Measurements from ENCODE around the gene ZMYM4.
A peak's percentile ranks its signal among the peaks of the same experiment; 100 is the strongest.

The ZMYM4 gene

GRCh38 chr1:35278886-35279554 is 10.5 kb downstream of the ZMYM4 start:
- no peak for DNase-seq

- no peak for DNase-seq
Observed at GRCh38 chr1:35279555-35279904, 11.0 kb downstream of the ZMYM4 start.

- DNase-seq: no peak
Observed at GRCh38 chr1:35280006-35280405, 11.5 kb downstream of the ZMYM4 start.

DNA sequence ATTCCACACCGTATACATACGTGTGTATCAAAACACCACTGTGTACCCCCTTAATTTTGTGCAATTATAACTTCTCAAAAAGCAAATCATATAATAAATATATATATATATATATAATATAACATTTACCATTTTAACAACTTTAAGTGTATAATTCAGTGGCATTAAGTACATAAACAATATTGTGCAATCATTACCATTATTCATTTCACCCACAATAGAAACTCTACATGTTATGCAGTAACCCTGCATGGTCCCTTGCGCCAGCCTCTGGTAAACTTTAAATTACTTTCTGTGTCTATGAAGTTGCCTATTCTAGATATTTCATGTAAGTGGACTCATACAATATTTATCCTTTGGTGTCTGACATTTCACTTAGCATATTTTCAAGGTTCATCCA is 13.1 kb downstream of the ZMYM4 start:
- no peak for DNase-seq

GRCh38 chr1:35282172-35282571 is 13.7 kb downstream of the ZMYM4 start:
- DNase-seq: no peak

DNA sequence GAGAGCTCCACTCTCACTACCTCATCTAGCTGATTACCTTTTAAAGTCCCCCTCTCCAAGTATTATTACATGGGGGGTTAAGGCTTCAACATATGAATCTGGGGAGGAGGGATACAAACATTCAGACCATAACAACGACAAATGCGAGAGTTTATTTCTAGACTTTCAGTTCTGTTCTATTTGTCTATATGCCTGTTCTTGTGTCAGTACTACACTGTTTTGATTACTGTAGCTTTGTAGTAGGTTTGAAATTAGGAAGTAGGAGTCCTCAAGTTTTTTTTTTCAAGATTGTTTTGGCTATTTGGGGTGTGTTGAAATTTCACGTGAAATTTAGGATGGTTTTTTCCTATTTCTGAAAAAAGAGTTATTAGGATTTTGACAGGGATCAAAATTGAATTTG is 16.3 kb downstream of the ZMYM4 start:
- no peak for DNase-seq

DNA sequence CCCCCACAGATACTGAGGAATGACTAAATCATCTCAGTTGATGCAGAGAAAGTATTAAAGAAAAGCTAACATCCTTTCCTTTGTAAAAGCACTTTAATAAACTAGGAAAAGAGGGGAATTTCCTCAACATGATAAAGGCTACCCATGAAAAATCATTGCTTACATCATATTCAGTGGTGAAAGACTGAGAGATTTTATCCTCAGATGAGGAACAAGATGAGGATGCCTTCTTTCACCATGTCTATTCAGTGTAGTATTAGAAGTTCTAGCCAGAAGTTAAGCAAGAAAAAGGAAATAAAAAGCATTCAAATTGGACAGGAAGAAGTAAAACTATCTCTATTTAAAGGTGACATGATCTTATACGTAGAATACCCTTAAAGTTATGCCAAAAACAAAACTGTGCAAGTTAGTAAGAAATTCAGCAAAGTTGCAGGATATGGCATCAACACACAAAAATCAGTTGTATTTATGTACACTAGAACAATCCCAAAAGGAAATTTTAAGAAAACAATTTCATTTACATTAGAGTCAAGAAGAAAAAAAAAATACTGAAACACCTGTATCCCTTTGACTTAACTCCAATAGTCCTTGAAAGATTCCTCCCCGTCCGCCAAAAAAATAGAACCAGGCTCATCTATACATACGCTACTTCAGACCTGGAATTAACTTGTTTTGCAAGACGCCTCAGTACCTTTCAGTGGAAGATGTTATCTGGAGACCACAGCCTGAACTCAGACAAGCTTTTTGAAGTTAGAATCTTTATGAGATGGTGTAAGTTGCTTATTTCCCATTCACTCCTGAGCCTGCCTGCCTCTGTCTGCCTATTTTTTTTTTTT is 17.5 kb downstream of the ZMYM4 start:
- DNase-seq: peak in 1 of 2 donors; percentile 24

GRCh38 chr1:35287807-35288640 is 19.5 kb downstream of the ZMYM4 start:
- no peak for DNase-seq

DNA sequence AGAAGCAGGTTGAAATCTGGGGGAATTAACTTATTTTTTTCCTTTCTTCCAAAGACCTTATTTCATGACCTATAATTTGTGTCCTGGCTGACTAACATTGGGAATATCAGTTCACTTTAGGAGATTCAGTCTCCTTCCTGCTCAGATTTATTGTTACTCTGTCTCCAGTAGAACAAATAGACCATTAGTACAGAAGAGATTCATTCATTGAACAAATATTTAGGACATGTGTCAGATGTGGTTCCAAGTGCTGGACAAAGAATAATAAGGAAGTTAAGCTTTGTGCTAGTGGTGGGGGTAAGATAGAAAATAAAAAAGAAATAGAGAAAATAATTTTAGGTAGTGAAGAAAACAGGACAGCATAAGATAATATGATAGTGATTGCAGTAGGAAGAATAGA is 20.3 kb downstream of the ZMYM4 start:
- DNase-seq: no peak

- no peak for DNase-seq
Observed at GRCh38 chr1:35290452-35290851, 21.9 kb downstream of the ZMYM4 start.

- no peak for DNase-seq
Observed at GRCh38 chr1:35294809-35295208, 26.3 kb downstream of the ZMYM4 start.

DNA sequence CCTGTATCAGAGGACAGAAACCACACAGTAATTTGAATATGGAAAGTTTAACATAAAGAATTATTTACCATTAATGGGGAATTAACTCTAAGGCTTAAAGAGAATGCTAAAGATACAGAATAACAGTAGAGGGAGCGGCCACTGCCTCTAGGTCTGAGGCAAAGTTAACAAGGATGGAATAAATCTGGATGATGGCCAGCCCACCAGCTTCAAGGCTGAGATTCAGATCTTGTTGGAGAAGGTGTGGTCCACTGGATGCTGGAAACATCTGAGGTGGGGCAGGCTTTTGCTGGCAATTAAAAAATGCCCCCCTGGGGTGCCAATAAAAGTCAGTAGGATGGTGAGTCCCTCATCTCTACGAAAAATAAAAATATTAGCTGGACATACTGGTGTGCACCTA is 29.4 kb downstream of the ZMYM4 start:
- DNase-seq: no peak

GRCh38 chr1:35298464-35298863 is 30.0 kb downstream of the ZMYM4 start:
- peak; percentile 27 to 57 for DNase-seq

GRCh38 chr1:35300376-35300775 is 31.9 kb downstream of the ZMYM4 start:
- no peak for DNase-seq

DNA sequence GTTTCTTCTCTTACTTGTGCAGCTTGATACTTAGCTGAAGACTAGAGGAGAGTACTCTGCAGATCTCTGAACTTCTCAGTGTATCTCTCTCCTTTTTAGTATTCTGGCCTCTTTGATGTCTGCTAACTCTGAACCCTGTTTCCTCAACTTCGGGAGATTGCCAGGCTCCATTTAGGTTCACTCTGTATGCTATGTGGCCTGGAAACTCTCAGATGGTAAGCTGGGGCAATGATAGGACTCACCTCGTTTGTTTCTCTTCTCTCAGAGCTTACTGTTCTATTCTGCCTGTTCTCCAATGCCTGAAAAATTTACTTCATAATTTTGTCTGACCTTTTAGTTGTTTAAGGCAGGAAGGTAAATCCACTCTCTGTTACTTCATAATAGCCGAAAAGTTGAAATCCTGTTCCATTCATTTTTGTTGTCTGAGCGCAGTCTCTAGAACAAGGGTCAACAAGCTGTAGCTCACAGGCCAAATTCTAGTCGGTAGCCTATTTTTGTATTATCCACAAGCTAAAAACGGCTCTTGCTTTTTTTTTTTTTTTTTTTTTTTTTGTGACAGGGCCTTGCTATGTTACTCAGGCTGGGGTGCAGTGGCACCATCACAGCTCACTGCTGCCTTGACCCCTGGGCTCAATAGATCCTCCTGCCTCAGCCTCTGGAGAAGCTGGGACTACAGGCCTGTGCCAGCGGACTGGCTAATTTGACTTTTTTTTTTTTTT is 33.3 kb downstream of the ZMYM4 start:
- no peak for DNase-seq

DNA sequence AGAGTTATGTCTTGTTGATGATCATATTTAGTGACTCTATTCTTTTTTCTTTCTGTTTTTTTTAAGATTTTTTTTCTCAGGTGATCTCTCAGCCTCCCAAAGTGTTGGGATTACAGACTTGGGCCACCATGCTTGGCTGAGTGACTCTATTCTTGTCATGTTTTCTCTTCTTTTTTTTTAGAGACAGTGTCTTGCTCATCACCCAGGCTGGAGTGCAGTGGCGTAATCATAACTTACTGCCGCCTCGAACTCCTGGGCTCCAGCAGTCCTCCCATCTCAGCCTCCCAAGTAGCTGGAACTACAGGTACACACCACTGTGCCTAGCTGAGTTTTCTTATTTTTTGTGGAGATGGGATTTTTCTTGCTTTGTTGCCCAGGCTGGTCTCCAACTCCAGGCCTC is 36.9 kb downstream of the ZMYM4 start:
- DNase-seq: no peak

DNA sequence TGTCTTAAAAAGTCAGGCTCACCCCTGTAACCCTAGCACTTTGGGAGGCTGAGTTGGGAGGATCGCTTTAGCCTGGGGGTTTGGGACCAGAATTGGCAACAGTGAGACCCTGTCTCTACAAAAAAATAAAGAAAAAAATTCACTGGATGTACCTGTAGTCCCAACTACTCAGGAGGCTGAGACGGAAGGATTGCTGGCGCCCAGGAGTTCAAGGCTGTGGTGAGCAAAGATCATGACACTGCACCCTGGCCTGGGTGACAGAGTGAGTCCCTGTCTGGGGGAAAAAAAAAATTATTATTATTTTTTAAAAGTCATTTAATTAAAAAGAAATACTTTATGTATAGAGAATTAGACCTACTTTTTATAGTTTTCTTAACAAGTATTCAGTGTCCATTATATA is 47.1 kb downstream of the ZMYM4 start:
- no peak for DNase-seq

- DNase-seq: no peak
Observed at GRCh38 chr1:35316264-35316663, 47.8 kb downstream of the ZMYM4 start.

- no peak for DNase-seq
Observed at GRCh38 chr1:35319988-35320713, 51.6 kb downstream of the ZMYM4 start.

DNA sequence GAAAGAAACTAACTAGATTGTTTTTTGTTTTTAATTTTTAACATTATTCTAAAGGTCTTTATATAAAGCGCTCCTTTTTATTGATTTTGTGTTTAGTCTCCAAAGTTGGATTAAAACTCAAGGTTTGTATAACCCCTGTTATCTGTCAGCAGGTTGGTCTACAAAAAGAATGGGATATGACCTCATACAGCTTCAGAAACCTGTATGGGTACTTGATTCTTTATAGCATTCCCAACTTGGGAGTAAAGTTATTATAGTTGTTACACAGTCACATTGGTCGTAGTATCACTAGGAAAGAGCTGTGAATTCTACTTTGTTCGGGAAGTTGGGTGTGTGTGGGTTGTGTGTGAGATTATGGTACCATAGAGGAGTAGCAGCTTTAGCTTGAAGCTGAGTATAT is 52.4 kb downstream of the ZMYM4 start:
- no peak for DNase-seq

DNA sequence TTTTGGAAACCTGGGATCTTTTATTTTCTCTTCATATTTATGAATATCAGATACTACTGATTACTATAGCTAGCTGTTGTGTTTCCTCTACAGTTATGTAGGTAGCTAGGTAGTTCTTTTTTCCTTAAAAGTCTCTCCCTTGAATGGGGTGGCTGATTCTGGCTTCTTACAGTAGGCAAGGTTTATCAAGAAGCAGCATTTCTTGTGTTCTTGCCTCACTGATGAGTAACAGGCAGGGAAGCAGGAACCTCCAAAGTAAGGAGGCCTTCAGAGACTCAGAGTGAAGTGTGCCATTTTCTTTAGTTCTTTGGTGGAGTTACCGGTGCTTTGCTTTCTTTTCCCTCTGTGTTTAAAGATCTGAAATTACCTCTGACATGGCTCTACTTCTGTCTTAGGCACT is 56.0 kb downstream of the ZMYM4 start:
- no peak for DNase-seq

GRCh38 chr1:35326246-35326866 is 57.8 kb downstream of the ZMYM4 start:
- no peak for DNase-seq
